Panc1 (cell line): ENCODE data around the gene SRSF12. TPM values are rescaled to one million over a fixed set of nuclear protein-coding genes. Genes with fewer than 3 reads are reported as not detected.

ENCODE experiments used
- ATAC-seq: fragments of 200-7000 bp; cut with Tn5 transposase; 2 replicates; pipeline ENCODE4 v1.9.1; 2020; ENCODE audit warnings: mild to moderate bottlenecking, moderate library complexity
- BruUV-seq: library from RNA; stranded (reverse); fragments of 400-500 nt; replicated peaks from 2 replicates; lab custom pipeline; 2021; lab: Mats Ljungman, UMichigan
- CTCF ChIA-PET: fragments of 300-600 bp; sonication (Branson Sonifier 250); formaldehyde crosslinking; loops from one replicate; lab custom pipeline; 2022; ENCODE audit warnings: antibody characterized with exemption; lab: Charles Lee
- POLR2A ChIA-PET: fragments of 300-600 bp; sonication (Branson Sonifier 250); formaldehyde crosslinking; loops from one replicate; lab custom pipeline; 2022; ENCODE audit warnings: antibody characterized with exemption; lab: Charles Lee
- DNase-seq: peaks from one replicate; pipeline ENCODE4 v3.0.0-alpha.2; 2010; ENCODE audit warnings: low read depth, low spot score
- H3K27ac ChIP-seq: 2 replicates; pipeline ENCODE4 v1.5.1; 2011; ENCODE audit warnings: mild to moderate bottlenecking, low read length, inconsistent platforms
- H3K27me3 ChIP-seq: fragments of 200-500 bp; sonication (Bioruptor generic); 2 replicates; pipeline ENCODE4 v1.6.0; 2014; ENCODE audit warnings: low read length, inconsistent platforms; ENCODE audit not compliant: control insufficient read depth, insufficient read depth
- H3K36me3 ChIP-seq: fragments of 200-500 bp; sonication (Bioruptor generic); 2 replicates; pipeline ENCODE4 v1.5.1; 2014; ENCODE audit warnings: inconsistent platforms, mild to moderate bottlenecking, low read length, moderate library complexity; ENCODE audit not compliant: control insufficient read depth, insufficient read depth
- H3K4me1 ChIP-seq: 2 replicates; pipeline ENCODE4 v1.5.1; 2011; ENCODE audit warnings: inconsistent platforms, mild to moderate bottlenecking, low read length, moderate library complexity; ENCODE audit not compliant: control insufficient read depth, insufficient read depth
- H3K4me3 ChIP-seq, 2 experiments: 2 replicates each; pipeline ENCODE4 v1.5.1; 2011 to 2012; ENCODE audit warnings: low read depth in 2 of 2, low read length in 2 of 2, mild to moderate bottlenecking in 2 of 2, inconsistent platforms in 1 of 2, moderate library complexity in 1 of 2
- H3K9me3 ChIP-seq: fragments of 200-500 bp; sonication (Bioruptor generic); 2 replicates; pipeline ENCODE4 v1.5.1; 2014; ENCODE audit warnings: low read depth, mild to moderate bottlenecking, inconsistent platforms, low read length, moderate library complexity; ENCODE audit not compliant: control insufficient read depth, insufficient read depth
- CTCF ChIP-seq: fragments of 450-650 bp; IDR thresholded peaks from 2 replicates; pipeline ENCODE4 v1.5.1; 2017; ENCODE audit warnings: mild to moderate bottlenecking
- POLR2AphosphoS5 ChIP-seq: IDR thresholded peaks from 2 replicates; pipeline ENCODE4 v1.6.1; 2012; ENCODE audit warnings: mild to moderate bottlenecking, low read depth, low read length, moderate library complexity
- REST ChIP-seq, 2 experiments: IDR thresholded peaks; 2 replicates each; pipeline ENCODE4 v1.6.1; 2011 to 2012; ENCODE audit warnings: low read depth in 2 of 2, control low read depth in 1 of 2, low read length in 1 of 2, mild to moderate bottlenecking in 1 of 2, moderate library complexity in 1 of 2; ENCODE audit not compliant: insufficient read depth in 1 of 2
- SIN3A ChIP-seq: IDR thresholded peaks from 2 replicates; pipeline ENCODE4 v1.6.1; 2012; ENCODE audit warnings: low read depth, mild to moderate bottlenecking, low read length, moderate library complexity, borderline replicate concordance; ENCODE audit not compliant: insufficient read depth
- TCF7L2 ChIP-seq: IDR thresholded peaks from 2 replicates; pipeline ENCODE4 v1.6.1; 2011; ENCODE audit warnings: mild to moderate bottlenecking, low read depth, low read length, inconsistent platforms
- in situ Hi-C: cut with HindIII; loops from 2 replicates; pipeline ENCODE4 v1.10.0; 2016; ENCODE audit warnings: low sequenced_read_pairs, low pct_unique_long_range_greater_than_20kb
- intact Hi-C: fragments of 100-400 bp; cut with micrococcal nuclease; formaldehyde crosslinking; loops from one replicate; pipeline ENCODE4 v1.10.0; 2022; ENCODE audit not compliant: unreplicated experiment
- total RNA-seq: library from RNA; stranded (reverse); gene quantifications from one replicate; pipeline ENCODE4 v1.2.1, GENCODE V29; 2021; ENCODE audit not compliant: unreplicated experiment

Gene SRSF12
- total RNA-seq, 1 experiment from 2014 or later: 0.28 TPM

GRCh38 chr6:89144354-89144906, 26.6 kb upstream of the SRSF12 start:
- CTCF ChIA-PET: no interaction called here

More at GRCh38 chr6:89144354-89144906, 26.6 kb upstream of the SRSF12 start:
- Histone ChIP-seq H3K27me3 (no peaks in the 10 kb centered on the region), H3K4me1 (peaks cover 12% of the 10 kb centered on the region), H3K27ac (no peak overlapping the region), H3K9me3 (no peaks in the 10 kb centered on the region), H3K36me3 (peaks cover 7% of the 10 kb centered on the region; the same call in 1 of the 2 replicates), H3K4me3 (no peak overlapping the region)
- intact Hi-C loops (no loop called here), in situ Hi-C loops (no loop called here)
- TF ChIP-seq SIN3A: no peak
- no peak for TF ChIP-seq REST (IDR thresholded peaks at IDR 0.05; ENCODE audit: insufficient read depth in 1 of 2, low read depth in 2 of 2, low read length in 1 of 2)
- no peak for TF ChIP-seq CTCF
- no peak for TF ChIP-seq TCF7L2
- TF ChIP-seq POLR2AphosphoS5: no peak
- ATAC-seq: no peak
- POLR2A ChIA-PET: no interaction called here
- no TSS peak for BruUV-seq
- DNase-seq: no peak
